Mesendoderm (in vitro differentiated cells): ENCODE measurements around the gene STAT3.

Experiments used
- DNase-seq: peaks from one replicate; pipeline ENCODE4 v3.0.0; 2013
- H2AK5ac ChIP-seq: 2 replicates; pipeline ENCODE4 v1.6.1; 2013; ENCODE audit warnings: low read length, inconsistent platforms
- H2BK120ac ChIP-seq: 2 replicates; pipeline ENCODE4 v1.6.1; 2013; ENCODE audit warnings: low read depth, mild to moderate bottlenecking, low read length, moderate library complexity, mixed read lengths
- H2BK15ac ChIP-seq: replicated peaks from 2 replicates; pipeline ENCODE4 v1.6.1; 2013; ENCODE audit warnings: low read depth, mild to moderate bottlenecking, moderate library complexity
- H2BK5ac ChIP-seq: 2 replicates; pipeline ENCODE4 v1.6.1; 2013; ENCODE audit warnings: low read length, inconsistent platforms
- H3K18ac ChIP-seq: 2 replicates; pipeline ENCODE4 v1.6.1; 2013; ENCODE audit warnings: mild to moderate bottlenecking, low read length, mixed read lengths
- H3K23ac ChIP-seq: one replicate; pipeline ENCODE4 v1.6.1; 2013; ENCODE audit warnings: low read length
- H3K27ac ChIP-seq: 2 replicates; pipeline ENCODE4 v1.5.1; 2013; ENCODE audit warnings: low read depth, mild to moderate bottlenecking, inconsistent platforms, low read length, moderate library complexity
- H3K27me3 ChIP-seq: 2 replicates; pipeline ENCODE4 v1.6.1; 2013; ENCODE audit warnings: low read length, control low read depth, mild to moderate bottlenecking, inconsistent platforms; ENCODE audit not compliant: insufficient read depth, poor library complexity
- H3K36me3 ChIP-seq: 2 replicates; pipeline ENCODE4 v1.6.1; 2013; ENCODE audit warnings: low read length, inconsistent platforms; ENCODE audit not compliant: control insufficient read depth, insufficient read depth
- H3K4ac ChIP-seq: one replicate; pipeline ENCODE4 v1.6.1; 2013; ENCODE audit warnings: low read depth, mild to moderate bottlenecking, low read length, moderate library complexity
- H3K4me1 ChIP-seq: 2 replicates; pipeline ENCODE4 v1.6.1; 2013; ENCODE audit warnings: low read depth, low read length, inconsistent platforms; ENCODE audit not compliant: control insufficient read depth
- H3K4me2 ChIP-seq: 2 replicates; pipeline ENCODE4 v1.6.1; 2013; ENCODE audit warnings: low read length
- H3K4me3 ChIP-seq: 2 replicates; pipeline ENCODE4 v1.5.1; 2013; ENCODE audit warnings: mild to moderate bottlenecking, low read length
- H3K56ac ChIP-seq: one replicate; pipeline ENCODE4 v1.6.1; 2013; ENCODE audit warnings: low read length
- H3K79me1 ChIP-seq: 2 replicates; pipeline ENCODE4 v1.6.1; 2013; ENCODE audit warnings: low read length, inconsistent platforms
- H3K79me2 ChIP-seq: 2 replicates; pipeline ENCODE4 v1.6.1; 2013; ENCODE audit warnings: mild to moderate bottlenecking, low read length; ENCODE audit not compliant: control insufficient read depth, insufficient read depth
- H3K9ac ChIP-seq: 2 replicates; pipeline ENCODE4 v1.6.1; 2013; ENCODE audit warnings: low read length, inconsistent platforms
- H4K5ac ChIP-seq: one replicate; pipeline ENCODE4 v1.6.1; 2013; ENCODE audit warnings: low read length
- H4K8ac ChIP-seq: one replicate; pipeline ENCODE4 v1.6.1; 2013; ENCODE audit warnings: low read depth, mild to moderate bottlenecking, control low read depth, low read length, moderate library complexity
- WGBS: extraction: QIAGEN DNeasy Blood & Tissue Kit; methylation state at CpG from one replicate; pipeline ENCODE4 v1.1.7; 2013; ENCODE audit warnings: low lambda C conversion rate, missing lambda C conversion rate; ENCODE audit not compliant: insufficient coverage; ENCODE audit errors: extremely low coverage; 5-methylcytosine and 5-hydroxymethylcytosine counted together

Gene STAT3

DNA sequence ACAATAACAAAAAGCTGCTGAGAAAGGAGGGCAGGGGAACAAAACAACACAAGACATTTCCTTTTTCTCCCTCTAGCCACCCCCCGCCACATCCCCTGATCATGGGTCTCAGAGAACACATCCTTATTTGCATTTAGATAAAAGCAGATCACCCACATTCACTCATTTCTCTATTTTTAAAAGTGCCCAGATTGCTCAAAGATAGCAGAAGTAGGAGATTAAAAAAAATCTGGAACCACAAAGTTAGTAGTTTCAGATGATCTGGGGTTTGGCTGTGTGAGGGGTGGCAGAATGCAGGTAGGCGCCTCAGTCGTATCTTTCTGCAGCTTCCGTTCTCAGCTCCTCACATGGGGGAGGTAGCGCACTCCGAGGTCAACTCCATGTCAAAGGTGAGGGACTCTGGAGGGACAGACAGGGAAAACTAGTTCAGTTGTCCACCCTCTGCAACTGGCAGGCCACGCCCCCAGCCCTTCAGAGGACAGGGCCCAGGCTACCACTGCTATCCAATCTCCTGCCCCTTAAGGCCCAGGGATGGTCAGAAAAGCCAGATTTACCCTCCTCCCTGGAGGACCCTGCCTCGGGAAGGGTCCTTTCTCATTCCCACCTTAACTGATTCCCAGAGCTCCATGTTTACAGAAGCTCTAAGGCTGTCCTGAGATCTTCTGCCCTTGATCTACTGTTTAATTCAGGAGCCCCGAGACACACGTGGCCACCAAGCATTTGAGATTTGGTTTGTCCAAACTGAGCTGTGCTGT is 72.7 kb downstream of the STAT3 start:
- Histone ChIP-seq H3K27ac (no peak overlapping the region), H2BK15ac (no peak overlapping the region), H3K56ac (no peak overlapping the region), H3K79me2 (no peaks in the 10 kb centered on the region), H2AK5ac (no peak overlapping the region), H3K23ac (no peak overlapping the region), H3K36me3 (peaks cover 2% of the 10 kb centered on the region), H4K5ac (no peak overlapping the region), H3K4ac (no peak overlapping the region), H3K4me3 (no peak overlapping the region), H3K18ac (no peak overlapping the region), H3K9ac (no peak overlapping the region), H3K27me3 (no peaks in the 10 kb centered on the region), H3K4me1 (peaks cover 10% of the 10 kb centered on the region), H2BK5ac (no peak overlapping the region), H2BK120ac (no peak overlapping the region), H3K4me2 (no peak overlapping the region), H4K8ac (no peak overlapping the region), H3K79me1 (no peaks in the 10 kb centered on the region)
- WGBS = no CpG with 5 or more reads among the region's 10 CpGs
- no peak for DNase-seq

DNA sequence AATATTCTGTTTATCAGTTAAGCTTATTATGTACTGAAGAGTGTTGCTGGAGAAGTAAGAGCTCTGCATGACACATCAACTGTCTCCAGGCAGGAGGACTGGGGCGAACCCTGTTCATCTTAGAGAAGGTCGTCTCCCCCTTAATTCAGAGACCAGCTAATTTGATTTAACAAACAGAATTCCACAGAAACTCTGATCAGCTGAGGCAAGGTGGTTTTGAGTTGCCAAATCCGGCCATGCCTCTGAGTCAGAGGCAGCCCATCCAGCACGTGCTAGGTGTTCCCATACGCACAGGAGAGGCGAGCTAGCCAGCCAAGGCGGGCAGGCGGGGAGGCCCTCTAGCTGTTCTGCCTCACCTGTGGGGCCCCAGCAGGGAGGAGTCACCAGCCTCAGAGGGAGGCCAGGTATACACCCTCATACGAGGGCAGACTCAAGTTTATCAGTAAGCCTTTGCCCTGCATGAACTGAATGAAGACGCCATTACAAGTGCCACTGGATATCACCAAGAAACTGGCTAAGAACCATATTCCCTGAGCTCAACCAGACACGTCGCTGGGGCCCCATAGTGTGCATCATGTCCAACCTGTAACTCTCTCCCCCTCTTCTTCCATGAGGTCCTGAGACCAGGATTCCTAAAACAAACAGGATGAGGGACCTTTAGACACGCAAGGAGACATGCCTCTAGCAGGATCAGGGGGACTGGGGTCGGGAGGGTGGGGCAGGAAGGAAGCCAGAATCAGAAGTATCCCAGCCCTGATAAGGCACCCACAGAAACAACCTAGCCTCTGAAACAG is 74.3 kb downstream of the STAT3 start:
- H3K4me3 ChIP-seq = no peak overlapping the region
- H3K56ac ChIP-seq = no peak overlapping the region
- DNase-seq = no peak
- H2BK120ac ChIP-seq = no peak overlapping the region
- no peaks in the 10 kb centered on the region for H3K27me3 ChIP-seq
- no peak overlapping the region for H2BK5ac ChIP-seq
- no peak overlapping the region for H3K27ac ChIP-seq
- H3K4me2 ChIP-seq = no peak overlapping the region
- no peak overlapping the region for H3K9ac ChIP-seq
- H3K79me2 ChIP-seq = no peaks in the 10 kb centered on the region
- no CpG with 5 or more reads among the region's 14 CpGs for WGBS
- H3K79me1 ChIP-seq = no peaks in the 10 kb centered on the region
- H3K18ac ChIP-seq = no peak overlapping the region
- no peak overlapping the region for H4K5ac ChIP-seq
- no peak overlapping the region for H2BK15ac ChIP-seq
- H4K8ac ChIP-seq = no peak overlapping the region
- H3K36me3 ChIP-seq = peaks cover 2% of the 10 kb centered on the region
- no peak overlapping the region for H3K23ac ChIP-seq
- no peak overlapping the region for H3K4ac ChIP-seq
- H3K4me1 ChIP-seq = peaks cover 6% of the 10 kb centered on the region
- H2AK5ac ChIP-seq = no peak overlapping the region

DNA sequence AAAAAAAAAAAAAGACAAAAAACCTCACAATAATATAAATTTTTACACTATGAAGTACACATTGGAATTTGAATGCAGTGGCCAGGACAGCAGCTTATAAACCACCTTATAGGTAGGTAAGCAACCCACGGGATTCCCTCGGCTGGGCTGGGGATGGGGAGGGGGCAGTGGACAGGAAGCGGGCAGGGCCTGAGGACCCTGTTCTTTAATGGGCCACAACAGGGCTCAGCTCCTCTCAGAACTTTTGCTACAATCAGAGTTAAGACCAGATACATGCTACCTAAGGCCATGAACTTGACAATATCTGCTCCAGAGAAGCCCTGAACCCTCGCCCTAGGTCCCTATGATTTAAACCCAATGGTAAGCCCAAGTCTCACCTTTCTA is 74.9 kb downstream of the STAT3 start:
- no peaks in the 10 kb centered on the region for H3K27me3 ChIP-seq
- H3K9ac ChIP-seq = no peak overlapping the region
- H3K4me1 ChIP-seq = peaks cover 6% of the 10 kb centered on the region
- H2AK5ac ChIP-seq = no peak overlapping the region
- no peak overlapping the region for H2BK15ac ChIP-seq
- H2BK5ac ChIP-seq = no peak overlapping the region
- H3K23ac ChIP-seq = no peak overlapping the region
- no peak overlapping the region for H3K4me2 ChIP-seq
- WGBS = no CpG with 5 or more reads among the region's 4 CpGs
- no peaks in the 10 kb centered on the region for H3K79me1 ChIP-seq
- H4K8ac ChIP-seq = no peak overlapping the region
- H2BK120ac ChIP-seq = no peak overlapping the region
- H3K36me3 ChIP-seq = peaks cover 2% of the 10 kb centered on the region
- peak; percentile 19 for DNase-seq
- H3K4ac ChIP-seq = no peak overlapping the region
- no peaks in the 10 kb centered on the region for H3K79me2 ChIP-seq
- no peak overlapping the region for H3K18ac ChIP-seq
- H3K27ac ChIP-seq = no peak overlapping the region
- no peak overlapping the region for H4K5ac ChIP-seq
- H3K56ac ChIP-seq = no peak overlapping the region
- H3K4me3 ChIP-seq = no peak overlapping the region

DNA sequence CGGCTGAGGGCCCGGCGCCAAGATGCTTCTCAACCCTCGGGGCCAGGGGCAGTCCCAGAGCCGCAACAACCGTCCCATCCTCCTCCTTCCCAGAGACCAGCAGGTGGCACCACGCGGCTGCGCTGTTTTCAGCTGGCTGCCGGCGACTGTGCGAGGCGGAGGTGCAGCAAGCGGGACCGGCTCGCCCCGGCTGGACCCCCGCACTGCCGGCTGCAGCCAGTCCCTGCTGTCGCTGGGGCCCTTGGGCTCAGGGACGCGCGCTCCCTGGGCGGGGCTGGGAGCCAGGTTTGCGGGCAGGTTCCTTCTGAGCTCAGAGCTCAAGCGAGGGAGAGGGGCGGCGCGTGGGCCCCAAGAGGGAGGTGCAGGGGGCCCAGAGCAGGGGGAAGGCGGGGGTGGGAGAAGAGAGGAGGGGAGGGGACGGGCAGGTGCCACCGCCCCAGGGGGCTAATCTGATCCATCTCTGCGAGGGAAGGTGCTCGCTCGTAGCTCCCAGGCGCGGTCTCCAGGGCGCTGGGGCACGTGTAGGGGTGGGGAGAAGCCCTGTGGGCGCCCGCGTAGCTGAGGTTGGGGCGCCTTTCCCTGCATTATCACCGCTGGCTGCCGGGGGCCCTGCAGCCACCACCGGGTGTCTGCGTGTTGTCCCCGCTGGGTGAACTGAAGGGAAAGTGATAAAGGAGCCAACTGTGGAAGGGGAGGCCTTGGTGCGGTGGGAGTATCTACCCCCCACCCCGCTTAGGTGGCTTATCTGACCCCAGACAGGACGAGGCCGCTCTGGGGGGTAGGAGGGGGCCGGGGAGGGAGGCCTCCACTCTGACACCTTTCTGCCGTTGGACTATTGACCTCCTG is 75.7 kb downstream of the STAT3 start:
- H2AK5ac ChIP-seq = no peak overlapping the region
- no peak overlapping the region for H3K27ac ChIP-seq
- H2BK120ac ChIP-seq = no peak overlapping the region
- peak; percentile 92 for DNase-seq
- H3K4me2 ChIP-seq = peak overlapping the region; percentile 38
- no peak overlapping the region for H3K18ac ChIP-seq
- H3K23ac ChIP-seq = no peak overlapping the region
- H3K27me3 ChIP-seq = no peaks in the 10 kb centered on the region
- H4K8ac ChIP-seq = no peak overlapping the region
- H3K79me2 ChIP-seq = no peaks in the 10 kb centered on the region
- peaks cover 6% of the 10 kb centered on the region for H3K4me1 ChIP-seq
- no peak overlapping the region for H2BK15ac ChIP-seq
- H3K79me1 ChIP-seq = no peaks in the 10 kb centered on the region
- H3K56ac ChIP-seq = peak overlapping the region; percentile 70
- H3K4me3 ChIP-seq = no peak overlapping the region
- no peak overlapping the region for H2BK5ac ChIP-seq
- peaks cover 2% of the 10 kb centered on the region for H3K36me3 ChIP-seq
- peak overlapping the region; percentile 51 for H3K9ac ChIP-seq
- H4K5ac ChIP-seq = no peak overlapping the region
- WGBS = no CpG with 5 or more reads among the region's 54 CpGs
- no peak overlapping the region for H3K4ac ChIP-seq

DNA sequence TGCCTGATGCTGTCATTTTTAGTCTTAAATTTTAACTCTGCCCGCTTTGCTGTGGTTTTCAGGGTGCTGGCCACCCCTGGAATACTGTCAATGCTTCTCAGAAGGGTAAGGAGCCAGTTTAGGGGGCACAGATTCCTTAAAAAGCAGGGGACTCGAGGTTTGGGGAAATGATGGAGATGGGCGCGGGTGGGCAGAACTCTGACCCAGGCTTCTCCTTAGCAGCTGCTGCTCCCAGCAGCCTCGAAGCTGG is 76.3 kb downstream of the STAT3 start:
- WGBS = no CpG with 5 or more reads among the region's 5 CpGs
- Histone ChIP-seq H3K56ac (peak overlapping the region; percentile 1), H3K27ac (no peak overlapping the region), H3K4me2 (no peak overlapping the region), H3K4me1 (peaks cover 6% of the 10 kb centered on the region), H3K4ac (no peak overlapping the region), H3K9ac (no peak overlapping the region), H3K27me3 (no peaks in the 10 kb centered on the region), H3K4me3 (no peak overlapping the region), H3K23ac (no peak overlapping the region), H2BK5ac (no peak overlapping the region), H3K79me2 (no peaks in the 10 kb centered on the region), H2BK15ac (no peak overlapping the region), H3K79me1 (no peaks in the 10 kb centered on the region), H4K5ac (no peak overlapping the region), H2BK120ac (no peak overlapping the region), H3K18ac (no peak overlapping the region), H2AK5ac (no peak overlapping the region), H4K8ac (no peak overlapping the region), H3K36me3 (peaks cover 2% of the 10 kb centered on the region)
- DNase-seq = no peak
